IPS DF 6.9 (cell line): ENCODE measurements around the gene PTBP3.
"Not testable (repeated sequence)": the region's sequence is repeated elsewhere in the genome, so short reads cannot be mapped to it uniquely, and the experiment has no call there.

Experiments used
- DNase-seq: peaks from one replicate; pipeline ENCODE4 v3.0.0-alpha.2; 2013; ENCODE audit warnings: low read depth, low spot score
- H3K27ac ChIP-seq: one replicate; pipeline ENCODE4 v1.5.1; 2013; ENCODE audit warnings: low read length, control low read depth
- H3K27me3 ChIP-seq: 2 replicates; pipeline ENCODE4 v1.6.1; 2013; ENCODE audit warnings: mild to moderate bottlenecking, low read length; ENCODE audit not compliant: control insufficient read depth, insufficient read depth
- H3K36me3 ChIP-seq: 2 replicates; pipeline ENCODE4 v1.6.1; 2013; ENCODE audit warnings: low read length; ENCODE audit not compliant: control insufficient read depth, insufficient read depth
- H3K4me1 ChIP-seq: 2 replicates; pipeline ENCODE4 v1.6.1; 2013; ENCODE audit warnings: low read length; ENCODE audit not compliant: control insufficient read depth, insufficient read depth
- H3K4me3 ChIP-seq: 2 replicates; pipeline ENCODE4 v1.5.1; 2013; ENCODE audit warnings: mild to moderate bottlenecking, low read length
- H3K9me3 ChIP-seq: 2 replicates; pipeline ENCODE4 v1.6.1; 2013; ENCODE audit warnings: low read length, inconsistent platforms; ENCODE audit not compliant: control insufficient read depth, insufficient read depth
- WGBS: extraction: QIAGEN DNeasy Blood & Tissue Kit; methylation state at CpG from one replicate; pipeline ENCODE4 v1.1.7; 2013; ENCODE audit warnings: mixed read lengths, missing lambda C conversion rate; ENCODE audit not compliant: insufficient read length, insufficient coverage; 5-methylcytosine and 5-hydroxymethylcytosine counted together

PTBP3 gene

GRCh38 chr9:112375361-112375760 lies 41.9 kb upstream of the PTBP3 start:
- DNase-seq, result no peak
- Histone ChIP-seq H3K27me3 (no peaks in the 10 kb centered on the region), H3K4me3 (no peak overlapping the region), H3K36me3 (no peaks in the 10 kb centered on the region), H3K27ac (no peak overlapping the region), H3K9me3 (no peaks in the 10 kb centered on the region), H3K4me1 (no peaks in the 10 kb centered on the region)
- no CpG with 5 or more reads among the region's 5 CpGs for WGBS

- not testable (repeated sequence) for H3K36me3 ChIP-seq, H3K4me3 ChIP-seq, H3K9me3 ChIP-seq, H3K27me3 ChIP-seq, H3K4me1 ChIP-seq, H3K27ac ChIP-seq, DNase-seq
- WGBS, result no CpG with 5 or more reads among the region's 2 CpGs
Measured at GRCh38 chr9:112374232-112374631, 40.8 kb upstream of the PTBP3 start.

- not testable (repeated sequence) for DNase-seq, H3K36me3 ChIP-seq, H3K27me3 ChIP-seq, H3K4me1 ChIP-seq, H3K9me3 ChIP-seq, H3K27ac ChIP-seq, H3K4me3 ChIP-seq
- WGBS, result no CpG with 5 or more reads among the region's 2 CpGs
Measured at GRCh38 chr9:112373666-112374065, 40.2 kb upstream of the PTBP3 start.

- Histone ChIP-seq H3K4me3 (no peak overlapping the region), H3K9me3 (no peaks in the 10 kb centered on the region; the same call in 1 of the 2 replicates), H3K4me1 (no peaks in the 10 kb centered on the region), H3K27me3 (no peaks in the 10 kb centered on the region), H3K36me3 (no peaks in the 10 kb centered on the region), H3K27ac (no peak overlapping the region)
- no CpG with 5 or more reads among the region's 1 CpG for WGBS
- no peak for DNase-seq
Measured at GRCh38 chr9:112371060-112371459, 37.6 kb upstream of the PTBP3 start.

- no peaks in the 10 kb centered on the region for H3K36me3 ChIP-seq
- DNase-seq, result no peak
- no peak overlapping the region for H3K4me3 ChIP-seq
- no CpG with 5 or more reads among the region's 1 CpG for WGBS
- H3K9me3 ChIP-seq, result no peaks in the 10 kb centered on the region; the same call in 1 of the 2 replicates
- no peak overlapping the region for H3K27ac ChIP-seq
- no peaks in the 10 kb centered on the region for H3K4me1 ChIP-seq
- H3K27me3 ChIP-seq, result no peaks in the 10 kb centered on the region
Measured at GRCh38 chr9:112369817-112370216, 36.4 kb upstream of the PTBP3 start.

- no peaks in the 10 kb centered on the region for H3K36me3 ChIP-seq
- H3K9me3 ChIP-seq, result no peaks in the 10 kb centered on the region; the same call in 1 of the 2 replicates
- DNase-seq, result no peak
- H3K27ac ChIP-seq, result no peak overlapping the region
- no peaks in the 10 kb centered on the region for H3K4me1 ChIP-seq
- no peak overlapping the region for H3K4me3 ChIP-seq
- no peaks in the 10 kb centered on the region for H3K27me3 ChIP-seq
Measured at GRCh38 chr9:112367465-112367864, 34.0 kb upstream of the PTBP3 start.

- WGBS, result no CpG with 5 or more reads among the region's 3 CpGs
- Histone ChIP-seq H3K27me3 (no peaks in the 10 kb centered on the region), H3K9me3 (no peaks in the 10 kb centered on the region; the same call in 1 of the 2 replicates), H3K4me3 (no peak overlapping the region), H3K36me3 (no peaks in the 10 kb centered on the region), H3K4me1 (no peaks in the 10 kb centered on the region), H3K27ac (no peak overlapping the region)
- DNase-seq, result no peak
Measured at GRCh38 chr9:112366591-112366990, 33.2 kb upstream of the PTBP3 start.

GRCh38 chr9:112365257-112365656 lies 31.8 kb upstream of the PTBP3 start:
- not testable (repeated sequence) for H3K27me3 ChIP-seq, H3K4me1 ChIP-seq, H3K9me3 ChIP-seq, H3K27ac ChIP-seq, H3K36me3 ChIP-seq, H3K4me3 ChIP-seq, DNase-seq
- no CpG with 5 or more reads among the region's 3 CpGs for WGBS

- Histone ChIP-seq H3K4me3 (no peak overlapping the region), H3K27me3 (no peaks in the 10 kb centered on the region), H3K9me3 (no peaks in the 10 kb centered on the region; the same call in 1 of the 2 replicates), H3K27ac (no peak overlapping the region), H3K4me1 (no peaks in the 10 kb centered on the region), H3K36me3 (no peaks in the 10 kb centered on the region)
- DNase-seq, result no peak
- no CpG with 5 or more reads among the region's 3 CpGs for WGBS
Measured at GRCh38 chr9:112364761-112365160, 31.3 kb upstream of the PTBP3 start.

- H3K4me1 ChIP-seq, result no peaks in the 10 kb centered on the region
- H3K36me3 ChIP-seq, result no peaks in the 10 kb centered on the region
- WGBS, result no CpG with 5 or more reads among the region's 4 CpGs
- H3K4me3 ChIP-seq, result no peak overlapping the region
- no peaks in the 10 kb centered on the region for H3K27me3 ChIP-seq
- DNase-seq, result no peak
- no peaks in the 10 kb centered on the region for H3K9me3 ChIP-seq
- no peak overlapping the region for H3K27ac ChIP-seq
Measured at GRCh38 chr9:112361601-112362000, 28.2 kb upstream of the PTBP3 start.

- no peaks in the 10 kb centered on the region for H3K4me1 ChIP-seq
- H3K36me3 ChIP-seq, result no peaks in the 10 kb centered on the region
- no peak for DNase-seq
- no peaks in the 10 kb centered on the region for H3K9me3 ChIP-seq
- H3K27me3 ChIP-seq, result no peaks in the 10 kb centered on the region
- no CpG with 5 or more reads among the region's 5 CpGs for WGBS
- H3K27ac ChIP-seq, result no peak overlapping the region
- no peak overlapping the region for H3K4me3 ChIP-seq
Measured at GRCh38 chr9:112360047-112360804, 26.8 kb upstream of the PTBP3 start.
